Endodermal cell (in vitro differentiated cells): ENCODE data around the gene LGR5. TPM values are rescaled to one million over a fixed set of nuclear protein-coding genes. Genes with fewer than 3 reads are reported as not detected.

Source experiments
- DNase-seq: peaks from one replicate; pipeline ENCODE4 v3.0.0-alpha.2; 2017
- H3K27ac ChIP-seq: 2 replicates; pipeline ENCODE4 v1.5.1; 2013; ENCODE audit warnings: mild to moderate bottlenecking, low read depth, low read length, moderate library complexity
- H3K27me3 ChIP-seq: 2 replicates; pipeline ENCODE4 v1.6.1; 2013; ENCODE audit warnings: mild to moderate bottlenecking, low read length, moderate library complexity; ENCODE audit not compliant: insufficient read depth, control insufficient read depth, poor library complexity, severe bottlenecking
- H3K36me3 ChIP-seq: 2 replicates; pipeline ENCODE4 v1.7.0; 2013; ENCODE audit warnings: mild to moderate bottlenecking, low read length, moderate library complexity; ENCODE audit not compliant: control insufficient read depth, insufficient read depth
- H3K4me1 ChIP-seq: one replicate; pipeline ENCODE4 v1.7.0; 2013; ENCODE audit warnings: low read length; ENCODE audit not compliant: control insufficient read depth, insufficient read depth
- H3K4me3 ChIP-seq: 2 replicates; pipeline ENCODE4 v1.5.1; 2013; ENCODE audit warnings: mild to moderate bottlenecking, low read length, moderate library complexity
- H3K9ac ChIP-seq: 2 replicates; pipeline ENCODE4 v1.6.1; 2013; ENCODE audit warnings: mild to moderate bottlenecking, low read length, moderate library complexity; ENCODE audit not compliant: poor library complexity, severe bottlenecking; ENCODE audit errors: extremely low read depth
- H3K9me3 ChIP-seq: 2 replicates; pipeline ENCODE4 v1.6.1; 2013; ENCODE audit warnings: mild to moderate bottlenecking, low read length, moderate library complexity; ENCODE audit not compliant: control insufficient read depth
- H3K27ac Mint-ChIP-seq: 2 replicates; pipeline ENCODE4 v1.8.0; 2020; ENCODE audit warnings: mixed read lengths
- H3K27me3 Mint-ChIP-seq: 2 replicates; pipeline ENCODE4 v1.8.0; 2021; ENCODE audit warnings: mild to moderate bottlenecking, mixed read lengths; ENCODE audit not compliant: insufficient read depth
- H3K36me3 Mint-ChIP-seq: 2 replicates; pipeline ENCODE4 v1.8.0; 2020; ENCODE audit warnings: low read depth, mixed read lengths
- H3K4me1 Mint-ChIP-seq: 2 replicates; pipeline ENCODE4 v1.8.0; 2020; ENCODE audit warnings: mixed read lengths
- H3K4me3 Mint-ChIP-seq: 2 replicates; pipeline ENCODE4 v1.8.0; 2020; ENCODE audit warnings: mild to moderate bottlenecking, moderate library complexity, mixed read lengths
- H3K9me3 Mint-ChIP-seq: 2 replicates; pipeline ENCODE4 v1.8.0; 2020; ENCODE audit warnings: mild to moderate bottlenecking, mixed read lengths
- CTCF ChIP-seq: fragments of 200-600 bp; sonication (generic); conservative IDR thresholded peaks from 2 replicates; pipeline ENCODE4 v1.5.0; 2021; ENCODE audit warnings: antibody characterized with exemption, mild to moderate bottlenecking
- WGBS, 2 experiments: methylation state at CpG; one replicate each; pipeline versions ENCODE4 v1.1.5 to v1.1.7; 2013; ENCODE audit warnings: missing lambda C conversion rate in 2 of 2, mixed read lengths in 1 of 2; ENCODE audit not compliant: insufficient coverage in 1 of 2, insufficient read length in 1 of 2; 5-methylcytosine and 5-hydroxymethylcytosine counted together
- total RNA-seq, 2 donors: library from RNA; stranded (reverse); fragmentation: NEBNext Ultra II Directional in 1 of 2; extraction: Animal tissue kit (Norgen Biotek cat#: 25700) in 1 of 2; gene quantifications; 2 replicates in 1 of 2; 3 replicates in 1 of 2; pipeline ENCODE4 v1.2.1, GENCODE V29; 2021

Gene LGR5
- total RNA-seq, 2 donors from 2014 or later, result 27.2 to 49.9 TPM

- peaks cover 9% of the 10 kb centered on the region for H3K4me1 Mint-ChIP-seq
- no peak overlapping the region for H3K27ac ChIP-seq
- H3K36me3 ChIP-seq, result peaks cover 96% of the 10 kb centered on the region
- no peaks in the 10 kb centered on the region for H3K9me3 Mint-ChIP-seq
- H3K27me3 Mint-ChIP-seq, result peaks cover 71% of the 10 kb centered on the region
- no peak overlapping the region for H3K27ac Mint-ChIP-seq
- no peak overlapping the region for H3K4me3 ChIP-seq
- H3K9me3 ChIP-seq, result no peaks in the 10 kb centered on the region
- peaks cover 8% of the 10 kb centered on the region for H3K4me1 ChIP-seq
- WGBS, 2 experiments, result 71 to 81% methylated on average over 9 of the region's 9 CpGs
- H3K36me3 Mint-ChIP-seq, result peaks cover 46% of the 10 kb centered on the region
- H3K9ac ChIP-seq, result no peak overlapping the region
- DNase-seq, result no peak
- H3K27me3 ChIP-seq, result peaks cover 4% of the 10 kb centered on the region
- no peak overlapping the region for H3K4me3 Mint-ChIP-seq
- TF ChIP-seq CTCF, result no peak
Observed at GRCh38 chr12:71447691-71448132, 8.1 kb downstream of the LGR5 start.

- TF ChIP-seq CTCF, result no peak
- Histone ChIP-seq H3K36me3 (peaks cover 93% of the 10 kb centered on the region), H3K4me3 (no peak overlapping the region), H3K27ac (no peak overlapping the region), H3K4me1 (peaks cover 8% of the 10 kb centered on the region), H3K9me3 (no peaks in the 10 kb centered on the region), H3K9ac (no peak overlapping the region), H3K27me3 (peaks cover 2% of the 10 kb centered on the region)
- no peak for DNase-seq
- no peak overlapping the region for H3K4me3 Mint-ChIP-seq
- H3K36me3 Mint-ChIP-seq, result peaks cover 47% of the 10 kb centered on the region
- H3K4me1 Mint-ChIP-seq, result peaks cover 9% of the 10 kb centered on the region
- H3K27me3 Mint-ChIP-seq, result peaks cover 71% of the 10 kb centered on the region
- no peak overlapping the region for H3K27ac Mint-ChIP-seq
- H3K9me3 Mint-ChIP-seq, result no peaks in the 10 kb centered on the region
- WGBS, 2 experiments, result 96% methylated on average over 3 of the region's 3 CpGs; no CpG with 5 or more reads in 1 of the 2 experiments
Observed at GRCh38 chr12:71448150-71448581, 8.6 kb downstream of the LGR5 start.

- Histone ChIP-seq H3K36me3 (peaks cover 86% of the 10 kb centered on the region), H3K4me3 (no peak overlapping the region), H3K27ac (no peak overlapping the region), H3K27me3 (no peaks in the 10 kb centered on the region), H3K9me3 (no peaks in the 10 kb centered on the region), H3K9ac (no peak overlapping the region), H3K4me1 (peaks cover 17% of the 10 kb centered on the region)
- Mint-ChIP-seq H3K9me3 (no peaks in the 10 kb centered on the region), H3K4me3 (no peak overlapping the region), H3K27ac (no peak overlapping the region), H3K27me3 (peaks cover 79% of the 10 kb centered on the region), H3K36me3 (peaks cover 47% of the 10 kb centered on the region), H3K4me1 (peaks cover 18% of the 10 kb centered on the region)
- 80 to 92% methylated on average over 1 to 3 of the region's 3 CpGs for WGBS, 2 experiments
- DNase-seq, result no peak
- TF ChIP-seq CTCF, result no peak
Observed at GRCh38 chr12:71449373-71450070, 9.9 kb downstream of the LGR5 start.
